ENCODE results near the gene PCSK7. TPM values are rescaled to one million over a fixed set of nuclear protein-coding genes. Genes with fewer than 3 reads are reported as not detected.

The PCSK7 gene
- polyA plus RNA-seq, 1 donor (not counting 4 experiments of a cell fraction or from before 2014, with no cell fraction given) = 32.9 TPM

- peak within 1 kb of the TSS; percentile 96 for H3K4me2 ChIP-seq (ENCODE audit: control insufficient read depth, extremely low read depth, insufficient read depth, low read depth, low read length)
- peaks cover 17 to 22% of the 10 kb centered on the region in 2 experiments for H3K36me3 ChIP-seq (ENCODE audit: control insufficient read depth in 2 of 2, extremely low read depth in 1 of 2, insufficient read depth in 2 of 2, low read length in 2 of 2)
- H3K9me1 ChIP-seq (ENCODE audit: control insufficient read depth, extremely low read depth, insufficient read depth, low read length) = no peaks in the 10 kb centered on the region
- FAIRE-seq (no peak), DNase-seq (ENCODE audit: low read depth, low spot score) (no peak)
- peak within 1 kb of the TSS; percentile 86 for H3K27ac ChIP-seq (ENCODE audit: control insufficient read depth, insufficient read depth, low read length)
- peak within 1 kb of the TSS; percentile 83 for H3K9ac ChIP-seq (ENCODE audit: control insufficient read depth, extremely low read depth, insufficient read depth, low read length)
- dilution Hi-C loops (cut with MboI; ENCODE audit: extremely low pct_ligation_motif_present, low sequenced_read_pairs) = no loop called here
- H3K79me2 ChIP-seq (ENCODE audit: control insufficient read depth, insufficient read depth, low read length) = peaks cover 43% of the 10 kb centered on the region
- H4K20me1 ChIP-seq (ENCODE audit: control insufficient read depth, extremely low read depth, insufficient read depth, low read length) = no peaks in the 10 kb centered on the region
- peaks cover 20% of the 10 kb centered on the region for H3K4me1 ChIP-seq (ENCODE audit: control insufficient read depth, extremely low read depth, insufficient read depth, low read length)
- H3K27me3 ChIP-seq (ENCODE audit: control insufficient read depth, extremely low read depth, insufficient read depth, low read length) = no peaks in the 10 kb centered on the region
- no peaks in the 10 kb centered on the region for H3K9me3 ChIP-seq (ENCODE audit: control insufficient read depth, low read depth, low read length)
- H2AFZ ChIP-seq (ENCODE audit: control insufficient read depth, low read length) = peak within 1 kb of the TSS; percentile 99
- H3K4me3 ChIP-seq (ENCODE audit: control insufficient read depth in 2 of 3, extremely low read depth in 1 of 3, insufficient read depth in 2 of 3, low read depth in 1 of 3, low read length in 3 of 3) = peak within 1 kb of the TSS; percentile 86 to 97 (median 92)
- TF ChIP-seq, protein P1, sequence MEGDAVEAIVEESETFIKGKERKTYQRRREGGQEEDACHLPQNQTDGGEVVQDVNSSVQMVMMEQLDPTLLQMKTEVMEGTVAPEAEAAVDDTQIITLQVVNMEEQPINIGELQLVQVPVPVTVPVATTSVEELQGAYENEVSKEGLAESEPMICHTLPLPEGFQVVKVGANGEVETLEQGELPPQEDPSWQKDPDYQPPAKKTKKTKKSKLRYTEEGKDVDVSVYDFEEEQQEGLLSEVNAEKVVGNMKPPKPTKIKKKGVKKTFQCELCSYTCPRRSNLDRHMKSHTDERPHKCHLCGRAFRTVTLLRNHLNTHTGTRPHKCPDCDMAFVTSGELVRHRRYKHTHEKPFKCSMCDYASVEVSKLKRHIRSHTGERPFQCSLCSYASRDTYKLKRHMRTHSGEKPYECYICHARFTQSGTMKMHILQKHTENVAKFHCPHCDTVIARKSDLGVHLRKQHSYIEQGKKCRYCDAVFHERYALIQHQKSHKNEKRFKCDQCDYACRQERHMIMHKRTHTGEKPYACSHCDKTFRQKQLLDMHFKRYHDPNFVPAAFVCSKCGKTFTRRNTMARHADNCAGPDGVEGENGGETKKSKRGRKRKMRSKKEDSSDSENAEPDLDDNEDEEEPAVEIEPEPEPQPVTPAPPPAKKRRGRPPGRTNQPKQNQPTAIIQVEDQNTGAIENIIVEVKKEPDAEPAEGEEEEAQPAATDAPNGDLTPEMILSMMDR (optimal IDR thresholded peaks at IDR 0.05 in 1 of 3, IDR thresholded peaks at IDR 0.05 in 1 of 3, conservative IDR thresholded peaks at IDR 0.05 in 1 of 3; ENCODE audit: extremely low read depth in 1 of 3, insufficient read depth in 2 of 3, low read length in 3 of 3) = peak; percentile 73 to 77 (median 73)
- no peak for TF ChIP-seq EZH2 (IDR thresholded peaks at IDR 0.05; ENCODE audit: low read length)
Measured at GRCh38 chr11:117232092-117232878, 412 bp upstream of the PCSK7 start, which contains the start of gene RNF214. Gene RNF214, plus strand, starts transcription at chr11:117232671. Its CDS starts 1,602 bp downstream, at chr11:117234273.

DNA sequence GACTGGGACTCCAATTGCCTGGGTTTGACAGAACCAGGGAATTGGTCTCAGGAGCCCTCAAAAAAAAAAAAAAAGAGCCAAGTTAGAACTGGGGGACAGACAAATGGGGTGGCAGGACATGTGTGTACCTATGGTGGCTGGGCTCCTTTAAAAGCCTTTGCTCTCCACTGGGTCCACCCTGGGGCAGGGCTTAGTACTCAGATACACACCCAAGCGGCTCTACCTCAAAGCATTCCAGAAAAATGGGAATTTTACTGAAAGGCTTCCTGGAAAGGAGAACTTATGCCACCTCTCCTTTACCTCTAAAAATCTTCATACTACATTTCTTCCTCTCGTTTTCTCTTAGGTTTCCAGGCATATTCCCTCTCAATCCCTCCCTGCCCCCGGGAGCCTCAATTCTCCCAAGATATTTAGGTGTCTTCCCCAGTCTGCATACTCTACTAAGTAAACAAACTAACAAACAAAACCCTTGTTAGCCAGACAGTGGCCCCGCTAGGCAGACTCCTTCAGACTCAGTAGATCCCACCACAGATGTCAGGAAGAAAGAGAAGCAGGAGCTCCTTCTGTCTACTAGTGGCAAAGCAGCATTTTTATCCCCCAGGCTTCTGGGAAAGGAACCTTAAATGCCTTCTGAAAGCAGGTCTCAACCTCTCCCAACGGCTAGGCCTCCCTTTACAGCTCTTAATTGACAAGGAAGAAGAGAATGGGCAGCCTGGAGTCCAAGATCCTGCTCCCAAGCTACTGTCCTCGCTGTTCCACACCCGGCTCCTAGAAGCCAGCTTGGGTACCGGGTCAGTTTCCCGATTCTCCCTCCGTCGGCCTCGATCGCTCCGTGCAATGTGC, 653 bp downstream of the PCSK7 start:
- FAIRE-seq (no peak), DNase-seq (ENCODE audit: low read depth, low spot score) (no peak)
- H3K79me2 ChIP-seq (ENCODE audit: control insufficient read depth, insufficient read depth, low read length) = peaks cover 43% of the 10 kb centered on the region
- peak overlapping the region; percentile 46 for H2AFZ ChIP-seq (ENCODE audit: control insufficient read depth, low read length)
- peak overlapping the region; percentile 82 for H3K4me2 ChIP-seq (ENCODE audit: control insufficient read depth, extremely low read depth, insufficient read depth, low read depth, low read length)
- H3K9me3 ChIP-seq (ENCODE audit: control insufficient read depth, low read depth, low read length) = no peaks in the 10 kb centered on the region
- no peaks in the 10 kb centered on the region for H3K9me1 ChIP-seq (ENCODE audit: control insufficient read depth, extremely low read depth, insufficient read depth, low read length)
- peaks cover 19 to 33% of the 10 kb centered on the region in 2 experiments for H3K36me3 ChIP-seq (ENCODE audit: control insufficient read depth in 2 of 2, extremely low read depth in 1 of 2, insufficient read depth in 2 of 2, low read length in 2 of 2)
- dilution Hi-C loops (cut with MboI; ENCODE audit: extremely low pct_ligation_motif_present, low sequenced_read_pairs) = no loop called here
- H3K27me3 ChIP-seq (ENCODE audit: control insufficient read depth, extremely low read depth, insufficient read depth, low read length) = no peaks in the 10 kb centered on the region
- peak overlapping the region; percentile 86 for H3K27ac ChIP-seq (ENCODE audit: control insufficient read depth, insufficient read depth, low read length)
- H3K9ac ChIP-seq (ENCODE audit: control insufficient read depth, extremely low read depth, insufficient read depth, low read length) = peak overlapping the region; percentile 83
- H3K4me3 ChIP-seq (ENCODE audit: control insufficient read depth in 2 of 3, extremely low read depth in 1 of 3, insufficient read depth in 2 of 3, low read depth in 1 of 3, low read length in 3 of 3) = peak overlapping the region; percentile 83 to 97 (median 86)
- TF ChIP-seq EZH2 (IDR thresholded peaks at IDR 0.05; ENCODE audit: low read length) = no peak
- TF ChIP-seq, protein P1 (optimal IDR thresholded peaks at IDR 0.05 in 1 of 3, IDR thresholded peaks at IDR 0.05 in 1 of 3, conservative IDR thresholded peaks at IDR 0.05 in 1 of 3; ENCODE audit: extremely low read depth in 1 of 3, insufficient read depth in 2 of 3, low read length in 3 of 3) = no peak
- H3K4me1 ChIP-seq (ENCODE audit: control insufficient read depth, extremely low read depth, insufficient read depth, low read length) = peaks cover 20% of the 10 kb centered on the region
- H4K20me1 ChIP-seq (ENCODE audit: control insufficient read depth, extremely low read depth, insufficient read depth, low read length) = no peaks in the 10 kb centered on the region

Data from keratinocyte (primary cell).